ENCODE results near the gene DAAM2.

DAAM2 gene

GRCh38 chr6:39910744-39911143 is 118.6 kb downstream of the DAAM2 start:
- no peak overlapping the region for H3K4me3 ChIP-seq (ENCODE audit: low read depth, low read length)
- in situ Hi-C loops (cut with HindIII; ENCODE audit: low sequenced_read_pairs), result no loop called here
- TF ChIP-seq, protein P1, sequence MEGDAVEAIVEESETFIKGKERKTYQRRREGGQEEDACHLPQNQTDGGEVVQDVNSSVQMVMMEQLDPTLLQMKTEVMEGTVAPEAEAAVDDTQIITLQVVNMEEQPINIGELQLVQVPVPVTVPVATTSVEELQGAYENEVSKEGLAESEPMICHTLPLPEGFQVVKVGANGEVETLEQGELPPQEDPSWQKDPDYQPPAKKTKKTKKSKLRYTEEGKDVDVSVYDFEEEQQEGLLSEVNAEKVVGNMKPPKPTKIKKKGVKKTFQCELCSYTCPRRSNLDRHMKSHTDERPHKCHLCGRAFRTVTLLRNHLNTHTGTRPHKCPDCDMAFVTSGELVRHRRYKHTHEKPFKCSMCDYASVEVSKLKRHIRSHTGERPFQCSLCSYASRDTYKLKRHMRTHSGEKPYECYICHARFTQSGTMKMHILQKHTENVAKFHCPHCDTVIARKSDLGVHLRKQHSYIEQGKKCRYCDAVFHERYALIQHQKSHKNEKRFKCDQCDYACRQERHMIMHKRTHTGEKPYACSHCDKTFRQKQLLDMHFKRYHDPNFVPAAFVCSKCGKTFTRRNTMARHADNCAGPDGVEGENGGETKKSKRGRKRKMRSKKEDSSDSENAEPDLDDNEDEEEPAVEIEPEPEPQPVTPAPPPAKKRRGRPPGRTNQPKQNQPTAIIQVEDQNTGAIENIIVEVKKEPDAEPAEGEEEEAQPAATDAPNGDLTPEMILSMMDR (IDR thresholded peaks at IDR 0.05; ENCODE audit: low read depth, low read length, missing control alignments), result no peak
- no peak for DNase-seq (ENCODE audit: low read depth)

GRCh38 chr6:39911513-39912125 is 119.4 kb downstream of the DAAM2 start:
- in situ Hi-C loops (cut with HindIII; ENCODE audit: low sequenced_read_pairs), result no loop called here
- H3K4me3 ChIP-seq (ENCODE audit: low read depth, low read length), result no peak overlapping the region
- TF ChIP-seq, protein P1 (IDR thresholded peaks at IDR 0.05; ENCODE audit: low read depth, low read length, missing control alignments), result no peak
- DNase-seq (ENCODE audit: low read depth), result no peak

GRCh38 chr6:39912446-39912845 is 120.3 kb downstream of the DAAM2 start:
- no peak overlapping the region for H3K4me3 ChIP-seq (ENCODE audit: low read depth, low read length)
- no peak for DNase-seq (ENCODE audit: low read depth)
- TF ChIP-seq, protein P1 (IDR thresholded peaks at IDR 0.05; ENCODE audit: low read depth, low read length, missing control alignments), result no peak
- in situ Hi-C loops (cut with HindIII; ENCODE audit: low sequenced_read_pairs), result no loop called here

- in situ Hi-C loops (cut with HindIII; ENCODE audit: low sequenced_read_pairs), result no loop called here
- TF ChIP-seq, protein P1 (IDR thresholded peaks at IDR 0.05; ENCODE audit: low read depth, low read length, missing control alignments), result no peak
- no peak overlapping the region for H3K4me3 ChIP-seq (ENCODE audit: low read depth, low read length)
- DNase-seq (ENCODE audit: low read depth), result no peak
Measured at GRCh38 chr6:39913391-39913916, 121.3 kb downstream of the DAAM2 start.

DNA sequence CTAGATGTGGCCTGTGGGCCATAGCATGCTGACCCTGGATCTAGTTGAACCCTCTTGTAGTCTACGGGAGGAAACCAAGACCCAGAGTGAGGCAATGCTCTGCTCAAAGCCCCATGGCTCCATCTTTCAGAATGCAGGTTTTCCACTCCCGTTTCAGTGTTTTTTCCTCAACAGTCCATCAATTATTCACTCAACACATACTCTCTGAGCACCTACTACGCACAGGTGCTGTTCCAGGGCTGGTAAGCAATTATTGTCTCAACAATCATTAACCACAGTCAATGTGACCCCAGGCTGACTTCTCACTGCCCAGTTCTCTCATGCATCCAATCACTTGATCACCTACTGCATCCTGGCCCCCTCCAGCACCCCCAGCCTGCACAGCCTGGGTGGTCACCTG is 122.1 kb downstream of the DAAM2 start:
- TF ChIP-seq, protein P1 (IDR thresholded peaks at IDR 0.05; ENCODE audit: low read depth, low read length, missing control alignments), result no peak
- no peak for DNase-seq (ENCODE audit: low read depth)
- in situ Hi-C loops (cut with HindIII; ENCODE audit: low sequenced_read_pairs), result no loop called here
- no peak overlapping the region for H3K4me3 ChIP-seq (ENCODE audit: low read depth, low read length)

DNA sequence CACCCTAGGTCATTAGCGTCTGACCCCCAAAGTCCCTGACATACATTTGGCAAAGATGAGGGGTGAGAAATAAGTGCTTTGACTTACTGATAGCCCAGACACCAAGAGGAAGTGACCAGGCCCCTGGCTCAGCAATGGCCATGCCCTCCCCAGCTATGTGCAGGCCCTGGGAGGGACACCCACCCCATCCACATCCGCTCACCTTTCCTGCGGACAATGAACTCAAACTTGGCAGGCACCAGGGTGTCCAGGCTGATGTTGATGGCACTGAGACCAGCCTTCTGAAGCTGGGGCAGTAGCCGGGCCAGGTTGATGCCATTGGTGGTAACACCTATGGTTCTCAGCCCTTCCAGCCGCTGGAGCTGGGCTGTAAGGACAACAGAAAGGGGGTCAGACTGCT is 123.7 kb downstream of the DAAM2 start:
- no peak for DNase-seq (ENCODE audit: low read depth)
- no peak overlapping the region for H3K4me3 ChIP-seq (ENCODE audit: low read depth, low read length)
- TF ChIP-seq, protein P1 (IDR thresholded peaks at IDR 0.05; ENCODE audit: low read depth, low read length, missing control alignments), result no peak
- in situ Hi-C loops (cut with HindIII; ENCODE audit: low sequenced_read_pairs), result no loop called here

All from astrocyte of the cerebellum (primary cell).